Activated CD8-positive, alpha-beta memory T cell treated with anti-CD3 and anti-CD28 coated beads, Interleukin-2, amount 50 U/mL, for 48 hours (primary cell): ENCODE results near the gene VAV1.
"Not testable (repeated sequence)": the region's sequence is repeated elsewhere in the genome, so short reads cannot be mapped to it uniquely, and the experiment has no call there.

Source experiments
- DNase-seq: peaks from one replicate; pipeline ENCODE4 v3.0.0-alpha.2; 2020

The VAV1 gene

DNA sequence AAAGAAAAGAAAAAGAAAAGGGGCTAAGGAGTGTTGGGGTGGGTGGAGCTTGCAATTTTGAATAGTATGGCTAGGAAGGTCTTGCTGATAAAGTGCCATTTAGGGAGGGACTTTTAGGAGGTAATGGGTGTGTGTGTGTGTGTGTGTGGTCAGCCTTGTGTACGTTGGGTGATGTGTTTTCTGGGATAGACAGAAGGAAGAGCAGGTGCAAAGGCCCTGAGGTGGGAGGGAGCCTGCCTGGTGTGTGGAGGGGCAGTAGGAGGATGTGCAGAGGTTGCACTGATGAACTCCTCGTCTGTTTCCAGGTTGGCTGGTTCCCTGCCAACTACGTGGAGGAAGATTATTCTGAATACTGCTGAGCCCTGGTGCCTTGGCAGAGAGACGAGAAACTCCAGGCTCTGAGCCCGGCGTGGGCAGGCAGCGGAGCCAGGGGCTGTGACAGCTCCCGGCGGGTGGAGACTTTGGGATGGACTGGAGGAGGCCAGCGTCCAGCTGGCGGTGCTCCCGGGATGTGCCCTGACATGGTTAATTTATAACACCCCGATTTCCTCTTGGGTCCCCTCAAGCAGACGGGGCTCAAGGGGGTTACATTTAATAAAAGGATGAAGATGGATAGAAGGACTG lies 84.4 kb downstream of the VAV1 start:
- DNase-seq: no peak

GRCh38 chr19:6861683-6862286 lies 89.3 kb downstream of the VAV1 start:
- no peak for DNase-seq

GRCh38 chr19:6862673-6863078 lies 90.2 kb downstream of the VAV1 start:
- peak; percentile 93 for DNase-seq

- DNase-seq: no peak
Observed at GRCh38 chr19:6864325-6864940, 91.9 kb downstream of the VAV1 start.

DNA sequence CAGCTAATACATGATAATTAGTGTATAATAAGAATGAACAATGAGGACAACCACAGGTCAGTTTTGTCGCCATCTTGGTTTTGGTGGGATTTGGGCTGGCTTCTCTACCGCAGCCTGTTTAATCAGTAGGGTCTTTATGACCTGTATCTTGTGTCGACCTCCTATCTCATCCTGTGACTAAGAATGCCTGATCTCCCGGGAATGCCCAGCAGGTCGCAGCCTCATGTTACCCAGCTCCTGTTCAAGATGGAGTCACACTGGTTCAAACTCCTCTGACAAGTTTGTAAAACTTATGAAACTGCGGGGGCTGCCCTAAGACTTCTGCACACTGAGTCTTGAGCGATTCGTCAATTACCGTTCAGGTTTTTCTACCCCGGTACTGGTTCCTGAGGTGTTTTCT lies 93.3 kb downstream of the VAV1 start:
- no peak for DNase-seq

GRCh38 chr19:6866741-6867151 lies 94.2 kb downstream of the VAV1 start:
- no peak for DNase-seq

GRCh38 chr19:6868351-6868750 lies 95.8 kb downstream of the VAV1 start:
- no peak for DNase-seq

DNA sequence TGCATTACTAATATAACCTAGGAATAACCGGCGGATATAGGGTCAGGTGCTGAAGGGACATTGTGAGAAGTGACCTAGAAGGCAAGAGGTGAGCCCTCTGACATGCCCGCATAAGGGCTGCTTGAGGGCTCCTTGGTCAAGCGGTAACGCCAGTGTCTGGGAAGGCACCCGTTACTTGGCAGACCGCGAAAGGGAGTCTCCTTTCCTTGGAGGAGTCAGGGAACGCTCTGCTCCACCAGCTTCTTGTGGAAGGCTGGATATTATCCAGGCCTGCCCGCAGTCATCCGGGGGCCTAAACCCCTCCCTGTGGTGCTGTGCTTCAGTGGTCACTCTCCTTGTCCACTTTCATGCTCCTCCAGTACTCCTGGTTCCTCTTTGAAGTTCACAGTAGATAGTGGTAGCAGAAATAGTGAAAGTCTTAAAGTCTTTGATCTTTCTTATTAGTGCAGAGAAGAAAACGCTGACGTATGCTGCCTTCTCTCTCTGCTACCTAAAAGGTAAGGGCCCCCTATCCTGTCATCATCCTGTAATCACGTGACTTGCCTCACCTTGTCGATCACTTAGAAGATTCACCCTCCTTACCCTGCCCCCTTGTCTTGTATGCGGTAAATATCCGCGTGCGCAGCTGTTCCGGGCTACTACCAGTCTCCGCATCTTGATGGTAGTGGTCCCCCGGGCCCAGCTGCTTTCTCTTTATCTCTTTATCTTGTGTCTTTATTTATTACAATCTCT lies 96.8 kb downstream of the VAV1 start:
- DNase-seq: not testable (repeated sequence)

DNA sequence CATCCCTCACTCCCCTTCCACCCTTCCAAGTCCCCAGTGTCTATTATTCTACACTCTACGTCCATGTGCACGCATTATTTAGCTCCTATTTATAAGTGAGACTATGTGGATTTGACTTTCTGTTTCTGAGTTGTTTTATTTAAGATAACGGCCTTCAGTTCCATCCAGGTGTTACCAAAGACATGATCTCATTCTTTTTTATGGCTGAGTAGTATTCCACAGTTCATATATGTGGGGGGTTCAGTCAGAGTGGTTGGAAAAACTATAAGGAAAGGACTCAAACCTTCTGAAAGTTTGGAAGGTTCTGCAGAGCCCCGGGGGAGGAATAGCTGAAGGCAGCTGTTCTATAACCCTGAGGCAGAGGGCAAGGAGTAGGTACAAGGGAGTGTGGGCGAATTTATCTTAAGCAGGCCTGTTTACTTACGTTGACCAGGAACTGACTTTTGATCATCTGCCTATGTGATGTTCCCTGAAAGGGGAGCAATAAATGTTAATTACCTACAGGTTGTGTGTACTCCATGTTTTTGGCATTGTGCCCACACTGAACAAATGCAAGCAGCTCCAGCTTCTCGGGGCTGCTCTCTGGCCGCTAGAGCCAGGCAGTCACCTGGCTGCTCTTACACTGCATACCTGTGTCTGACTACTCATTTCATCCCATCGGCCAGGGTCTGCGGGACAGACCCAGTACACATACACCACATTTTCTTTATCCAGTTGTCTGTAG lies 101.4 kb downstream of the VAV1 start:
- no peak for DNase-seq

GRCh38 chr19:6875218-6875617 lies 102.7 kb downstream of the VAV1 start:
- DNase-seq: no peak

DNA sequence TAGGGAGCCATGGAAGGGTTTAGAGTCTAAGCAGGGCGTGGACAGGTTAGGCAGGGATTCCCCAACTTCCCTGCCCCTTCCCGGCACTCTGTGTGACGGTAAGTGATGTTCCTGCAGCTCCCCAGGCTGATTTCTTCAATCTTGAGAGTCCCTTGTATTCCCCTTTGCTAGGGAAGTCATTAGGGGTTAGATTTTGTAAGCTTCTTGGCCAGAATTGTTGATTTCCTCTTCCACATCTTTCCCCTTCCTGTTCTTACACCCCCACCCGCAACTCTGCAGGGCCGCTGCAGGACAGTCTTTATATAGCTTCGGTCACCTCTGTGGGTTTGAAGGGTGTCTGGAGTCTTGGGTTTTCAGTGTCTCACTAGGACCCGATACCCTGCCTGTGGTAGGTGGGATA lies 104.2 kb downstream of the VAV1 start:
- DNase-seq: no peak

DNA sequence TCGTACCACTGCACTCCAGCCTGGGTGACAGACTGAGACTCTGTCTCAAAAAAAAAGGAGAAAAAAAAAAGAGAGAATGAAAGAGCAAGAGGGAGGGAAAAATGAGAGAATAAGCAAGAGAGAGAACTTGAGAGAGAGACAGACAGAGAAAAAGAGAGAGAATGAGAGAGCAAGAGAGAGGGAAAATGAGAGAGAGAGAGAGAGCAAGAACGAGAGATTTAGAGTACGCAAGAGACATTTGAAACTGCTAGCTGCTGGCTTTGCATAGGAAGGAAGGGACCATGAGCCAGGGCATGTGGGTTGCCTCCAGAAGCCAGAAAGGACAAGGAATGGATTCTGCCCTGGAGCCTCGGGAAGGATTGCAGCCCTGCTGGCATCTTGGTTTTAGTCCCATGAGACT lies 105.3 kb downstream of the VAV1 start:
- DNase-seq: no peak

DNA sequence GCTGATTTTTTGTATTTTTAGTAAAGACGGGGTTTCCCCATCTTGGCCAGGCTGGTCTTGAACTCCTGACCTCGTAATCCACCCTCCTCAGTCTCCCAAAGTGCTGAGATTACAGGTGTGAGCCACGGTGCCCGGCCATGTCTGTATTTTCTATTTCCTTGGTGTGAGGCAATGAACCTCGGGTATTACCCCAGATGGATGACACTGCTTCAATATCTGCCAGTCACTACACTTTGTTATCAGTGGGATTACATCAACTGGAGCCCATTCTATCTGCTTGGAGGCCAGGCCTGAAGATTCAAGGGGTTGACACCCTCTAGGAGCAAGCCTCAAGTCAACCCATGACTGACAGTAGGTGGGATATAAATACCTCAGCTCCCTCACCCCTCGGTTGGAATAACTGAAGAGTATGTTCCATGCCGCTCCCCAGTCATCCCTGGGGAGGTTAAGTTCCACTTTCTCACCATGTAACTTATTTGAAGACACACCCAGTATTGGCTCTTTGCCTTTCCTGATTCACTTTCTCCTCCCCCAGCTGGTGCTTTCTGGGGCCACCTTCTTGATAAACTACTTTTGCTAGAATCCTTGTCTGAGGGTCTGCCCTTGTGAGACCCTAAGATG lies 113.9 kb downstream of the VAV1 start:
- no peak for DNase-seq

DNA sequence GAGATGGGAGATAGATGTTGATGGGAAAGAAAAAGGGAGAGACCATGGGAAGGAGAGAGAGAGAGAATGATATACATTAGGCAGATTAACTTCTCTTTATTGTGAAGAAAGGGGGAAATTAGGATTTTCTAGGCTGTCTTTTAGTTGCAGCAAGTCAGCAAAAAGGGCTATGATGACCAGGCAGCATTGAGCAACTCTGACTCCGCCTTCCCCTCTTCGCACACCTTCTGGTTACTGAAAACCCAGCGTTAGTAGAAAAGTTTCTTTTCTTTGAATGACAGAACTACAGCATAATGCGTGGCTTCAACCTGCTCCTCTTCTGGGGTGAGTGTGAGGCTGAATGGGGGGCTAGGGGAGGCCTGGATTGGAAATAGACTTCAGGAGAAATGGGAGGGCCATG lies 114.8 kb downstream of the VAV1 start, which contains the start of gene ADGRE1:
ADGRE1 (plus strand) TSS at position 264 of the 400 bp plus-strand sequence; CDS start at position 294, 30 bp downstream.
- no peak for DNase-seq

DNA sequence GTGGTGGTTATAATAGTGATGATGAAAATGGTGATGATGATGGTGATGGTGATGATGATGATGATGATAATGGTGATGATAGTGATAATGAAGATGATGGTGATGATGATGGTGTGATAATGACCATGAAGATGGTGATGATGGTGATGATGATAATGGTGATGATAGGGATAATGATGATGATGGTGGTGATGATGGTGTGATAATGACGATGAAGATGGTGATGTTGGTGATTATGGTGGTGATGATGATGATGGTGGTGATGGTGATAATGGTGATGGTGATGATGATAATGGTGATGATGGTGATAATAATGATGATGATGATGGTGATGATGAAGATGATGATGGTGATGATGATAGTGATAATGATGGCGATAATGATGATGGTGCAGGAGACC lies 116.5 kb downstream of the VAV1 start:
- DNase-seq: no peak

- DNase-seq: no peak
Observed at GRCh38 chr19:6890401-6890913, 117.9 kb downstream of the VAV1 start.

DNA sequence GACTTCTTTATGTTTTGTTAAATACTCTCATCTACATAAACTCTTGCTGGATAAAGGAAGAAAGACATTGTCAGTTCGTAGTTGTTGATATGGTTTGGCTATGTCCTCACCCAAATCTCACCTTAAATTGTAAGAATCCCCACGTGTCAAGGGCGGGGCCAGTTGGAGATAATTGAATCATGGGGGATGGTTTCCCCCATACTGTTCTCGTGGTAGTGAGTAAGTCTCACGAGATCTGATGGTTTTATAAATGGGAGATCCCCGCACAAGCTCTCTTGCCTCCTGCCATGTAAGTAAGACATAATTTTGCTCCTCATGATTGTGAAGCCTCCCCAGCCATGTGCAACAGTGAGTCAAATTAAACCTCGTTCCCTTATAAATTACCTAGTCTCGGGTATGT lies 118.4 kb downstream of the VAV1 start:
- DNase-seq: no peak

GRCh38 chr19:6891761-6892385 lies 119.4 kb downstream of the VAV1 start:
- DNase-seq: no peak

DNA sequence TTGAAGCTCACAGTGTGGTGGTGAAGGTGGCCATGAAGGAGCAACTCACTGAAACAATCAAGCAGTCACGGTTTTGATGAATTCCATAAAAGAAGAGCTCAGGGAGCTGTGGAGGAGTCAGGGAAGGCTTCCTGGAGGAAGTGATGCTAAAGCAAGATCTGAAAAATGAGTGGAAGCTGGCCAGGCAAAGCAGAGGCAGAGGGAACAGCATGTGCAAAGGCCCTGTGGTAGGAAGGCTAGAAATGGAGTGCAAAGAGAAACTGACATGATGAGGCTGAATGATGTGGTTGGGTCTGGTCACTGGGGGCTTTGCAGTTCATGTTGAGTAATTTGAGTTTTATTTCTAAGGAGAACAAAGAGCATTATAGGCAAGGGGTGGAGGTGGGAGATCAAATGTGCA lies 121.8 kb downstream of the VAV1 start:
- DNase-seq: no peak

GRCh38 chr19:6903446-6903845 lies 130.9 kb downstream of the VAV1 start:
- no peak for DNase-seq

DNA sequence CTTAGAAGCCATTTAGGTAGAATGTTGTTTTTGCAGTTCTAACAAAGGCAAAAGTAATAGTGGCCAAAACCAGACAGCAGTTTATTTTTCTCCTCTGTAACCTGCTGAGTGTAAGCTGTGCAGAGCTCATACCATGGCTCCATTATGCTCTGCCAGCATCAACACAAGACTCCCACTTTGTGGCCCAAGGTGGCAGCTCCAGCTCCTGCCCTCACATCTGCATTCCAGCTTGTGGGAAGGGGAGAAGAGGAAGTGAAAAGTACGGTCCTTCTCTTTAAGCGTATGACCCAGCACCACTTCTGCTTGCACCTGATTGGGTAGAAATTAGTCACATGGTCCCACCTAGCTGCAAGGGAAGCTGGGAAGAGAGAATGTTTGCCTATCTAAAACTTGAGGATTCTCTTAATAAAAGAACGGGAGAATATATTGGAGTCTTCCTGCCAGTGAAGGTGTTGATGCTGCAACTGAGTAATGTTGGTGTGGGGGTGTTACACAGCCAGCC lies 134.1 kb downstream of the VAV1 start:
- no peak for DNase-seq
